HepG2 (cell line): Measurements from ENCODE around the gene PLIN3. TPM values are rescaled to one million over a fixed set of nuclear protein-coding genes. Genes with fewer than 3 reads are reported as not detected.
A peak's percentile ranks its signal among the peaks of the same experiment; 100 is the strongest.

ENCODE experiments used
- ARID4A ChIP-seq: sonication (generic); formaldehyde crosslinking; IDR thresholded peaks from 2 replicates; pipeline ENCODE4 v1.5.0; 2020; ENCODE audit warnings: mild to moderate bottlenecking, missing genetic modification reagents, borderline replicate concordance
- CTCF ChIP-seq: sonication (generic); formaldehyde crosslinking; IDR thresholded peaks from 2 replicates; pipeline ENCODE4 v1.5.0; 2020; ENCODE audit warnings: mild to moderate bottlenecking, missing genetic modification reagents, moderate library complexity
- FOSL2 ChIP-seq: sonication (generic); formaldehyde crosslinking; IDR thresholded peaks from 2 replicates; pipeline ENCODE4 v1.4.0; 2020; ENCODE audit warnings: missing genetic modification reagents
- HMGXB4 ChIP-seq, 2 experiments: sonication (generic) in 1 of 2; formaldehyde crosslinking in 1 of 2; IDR thresholded peaks; 2 replicates each; pipeline versions ENCODE4 v1.4.0 to v1.6.1; 2018 to 2020; ENCODE audit warnings: missing genetic modification reagents in 2 of 2, borderline replicate concordance in 1 of 2, low read depth in 1 of 2, mild to moderate bottlenecking in 1 of 2, missing biosample characterization in 1 of 2
- MIER2 ChIP-seq: IDR thresholded peaks from 2 replicates; pipeline ENCODE4 v1.6.1; 2016; ENCODE audit warnings: missing biosample characterization, missing genetic modification reagents
- NFKB2 ChIP-seq: sonication (generic); formaldehyde crosslinking; IDR thresholded peaks from 2 replicates; pipeline ENCODE4 v1.4.0; 2020; ENCODE audit warnings: missing genetic modification reagents, borderline replicate concordance
- PBX2 ChIP-seq: IDR thresholded peaks from 2 replicates; pipeline ENCODE4 v1.6.1; 2016; ENCODE audit warnings: control low read depth
- SALL1 ChIP-seq: sonication (generic); formaldehyde crosslinking; IDR thresholded peaks from 2 replicates; pipeline ENCODE4 v1.8.0; 2022; ENCODE audit warnings: mild to moderate bottlenecking, missing genetic modification reagents
- SAP130 ChIP-seq: IDR thresholded peaks from 2 replicates; pipeline ENCODE4 v1.6.1; 2016; ENCODE audit warnings: low read depth
- SIX1 ChIP-seq: sonication (generic); formaldehyde crosslinking; IDR thresholded peaks from 2 replicates; pipeline ENCODE4 v1.4.0; 2020; ENCODE audit warnings: missing genetic modification reagents, borderline replicate concordance
- ZFP91 ChIP-seq: sonication (generic); formaldehyde crosslinking; IDR thresholded peaks from 2 replicates; pipeline ENCODE4 v1.9.0; 2022; ENCODE audit warnings: missing genetic modification reagents, mild to moderate bottlenecking, borderline replicate concordance
- ZNF235 ChIP-seq: sonication (generic); formaldehyde crosslinking; IDR thresholded peaks from 2 replicates; pipeline ENCODE4 v1.8.1; 2023; ENCODE audit warnings: mild to moderate bottlenecking, missing genetic modification reagents, borderline replicate concordance
- ZNF24 ChIP-seq: fragments of 450-650 bp; IDR thresholded peaks from 2 replicates; pipeline ENCODE4 v1.6.1; 2017; ENCODE audit warnings: antibody characterized with exemption, mild to moderate bottlenecking
- ZNF263 ChIP-seq: sonication (generic); formaldehyde crosslinking; IDR thresholded peaks from 2 replicates; pipeline ENCODE4 v1.4.0; 2020; ENCODE audit warnings: missing genetic modification reagents
- ZNF3 ChIP-seq: IDR thresholded peaks from 2 replicates; pipeline ENCODE4 v1.7.0; 2017; ENCODE audit warnings: inconsistent platforms
- ZNF580 ChIP-seq: IDR thresholded peaks from 2 replicates; pipeline ENCODE4 v1.6.1; 2016; ENCODE audit warnings: low read depth, borderline replicate concordance
- polyA plus RNA-seq, 8 experiments: library from polyadenylated mRNA; depleted of rRNA in 3 of 8; stranded (reverse) in 7 of 8; unstranded in 1 of 8; fragments of >200 nt; fragmentation: Illumina TruSeq in 4 of 8; extraction: Trizol in 4 of 8; gene quantifications; 2 replicates each; pipeline versions ENCODE4 v1.2.1 to v1.2.3, GENCODE V29; 2011 to 2016; ENCODE audit warnings: low read depth in 4 of 8, missing spikeins in 1 of 8, mixed read lengths in 1 of 8; ENCODE audit not compliant: insufficient read depth in 1 of 8
- total RNA-seq, 5 experiments: library from RNA; depleted of rRNA; stranded (reverse); fragments of >200 nt; fragmentation: Illumina TruSeq; extraction: Trizol; gene quantifications; 2 replicates each; pipeline ENCODE4 v1.2.3, GENCODE V29; 2016; ENCODE audit warnings: low read depth in 1 of 5

Gene PLIN3
- total and polyA plus RNA-seq, 2 of the 13 experiments (the other 11 are each of a cell fraction or from before 2014, with no cell fraction given) = 49.3 to 57.9 TPM

- no peak for TF ChIP-seq PBX2 (CRISPR knock-in tag)
- TF ChIP-seq SIX1 = no peak
- TF ChIP-seq ZNF580 (CRISPR knock-in tag) = 0 out of 2 replicates have a peak, but pooled peaks have one; percentile 27
- peak; percentile 34; the same call in 1 of the 2 replicates for TF ChIP-seq ZNF24
- 0 out of 2 replicates have a peak, but pooled peaks have one; percentile 24 for TF ChIP-seq ZNF263 (CRISPR knock-in tag)
- TF ChIP-seq HMGXB4 (CRISPR knock-in tag; IDR thresholded peaks at IDR 0.05; ENCODE audit: borderline replicate concordance in 1 of 2, low read depth in 1 of 2) = peak; percentile 44 to 73; a peak in 2 of 4 replicates
- TF ChIP-seq CTCF = peak; percentile 95
- TF ChIP-seq ZNF235 (CRISPR knock-in tag) = no peak
- peak; percentile 43; the same call in 1 of the 2 replicates for TF ChIP-seq ARID4A (CRISPR knock-in tag)
- TF ChIP-seq MIER2 (CRISPR knock-in tag) = no peak
- peak; percentile 38; the same call in 1 of the 2 replicates for TF ChIP-seq NFKB2
- TF ChIP-seq FOSL2 (CRISPR knock-in tag) = peak; percentile 33; the same call in 1 of the 2 replicates
- peak; percentile 44; the same call in 1 of the 2 replicates for TF ChIP-seq SAP130 (CRISPR knock-in tag)
- 0 out of 2 replicates have a peak, but pooled peaks have one; percentile 18 for TF ChIP-seq ZNF3
- TF ChIP-seq ZFP91 (CRISPR knock-in tag) = peak; percentile 23; the same call in 1 of the 2 replicates
- TF ChIP-seq SALL1 (CRISPR knock-in tag) = peak; percentile 52; the same call in 1 of the 2 replicates
These were observed 55.9 kb downstream of the PLIN3 start (continued) for GRCh38 chr19:4811328-4812131.
